GM10266 (cell line): ENCODE data around the gene USP24.

Experiments
- DNase-seq: peaks from one replicate; pipeline ENCODE4 v3.0.0; 2012; ENCODE audit errors: extremely low spot score
- TF ChIP-seq, protein P1 (sequence below): IDR thresholded peaks from 2 replicates; pipeline ENCODE4 v1.5.1; 2012; ENCODE audit warnings: mild to moderate bottlenecking, low read depth; ENCODE audit not compliant: control insufficient read depth, insufficient read depth; ENCODE audit errors: missing control alignments

USP24 gene

DNA sequence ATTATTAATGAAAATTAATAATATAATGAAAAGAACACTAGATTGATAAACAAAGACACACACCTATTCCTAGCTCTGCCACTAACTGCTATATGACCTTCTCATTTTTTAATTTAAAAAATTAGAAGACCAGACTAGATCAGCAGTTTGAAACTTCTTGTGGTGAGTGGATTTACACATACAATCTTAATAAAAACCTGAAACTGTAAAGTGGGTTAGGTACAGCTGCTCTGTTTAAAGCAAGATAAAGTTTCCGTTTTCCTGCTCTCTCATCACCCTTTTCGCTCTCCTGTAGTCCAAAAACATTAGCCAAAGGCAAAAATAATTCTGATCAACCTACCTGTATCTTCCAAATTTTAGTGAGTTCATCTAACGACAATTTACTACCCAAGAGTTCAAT lies 58.6 kb downstream of the USP24 start:
- no peak for DNase-seq
- TF ChIP-seq, protein P1, sequence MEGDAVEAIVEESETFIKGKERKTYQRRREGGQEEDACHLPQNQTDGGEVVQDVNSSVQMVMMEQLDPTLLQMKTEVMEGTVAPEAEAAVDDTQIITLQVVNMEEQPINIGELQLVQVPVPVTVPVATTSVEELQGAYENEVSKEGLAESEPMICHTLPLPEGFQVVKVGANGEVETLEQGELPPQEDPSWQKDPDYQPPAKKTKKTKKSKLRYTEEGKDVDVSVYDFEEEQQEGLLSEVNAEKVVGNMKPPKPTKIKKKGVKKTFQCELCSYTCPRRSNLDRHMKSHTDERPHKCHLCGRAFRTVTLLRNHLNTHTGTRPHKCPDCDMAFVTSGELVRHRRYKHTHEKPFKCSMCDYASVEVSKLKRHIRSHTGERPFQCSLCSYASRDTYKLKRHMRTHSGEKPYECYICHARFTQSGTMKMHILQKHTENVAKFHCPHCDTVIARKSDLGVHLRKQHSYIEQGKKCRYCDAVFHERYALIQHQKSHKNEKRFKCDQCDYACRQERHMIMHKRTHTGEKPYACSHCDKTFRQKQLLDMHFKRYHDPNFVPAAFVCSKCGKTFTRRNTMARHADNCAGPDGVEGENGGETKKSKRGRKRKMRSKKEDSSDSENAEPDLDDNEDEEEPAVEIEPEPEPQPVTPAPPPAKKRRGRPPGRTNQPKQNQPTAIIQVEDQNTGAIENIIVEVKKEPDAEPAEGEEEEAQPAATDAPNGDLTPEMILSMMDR = no peak

DNA sequence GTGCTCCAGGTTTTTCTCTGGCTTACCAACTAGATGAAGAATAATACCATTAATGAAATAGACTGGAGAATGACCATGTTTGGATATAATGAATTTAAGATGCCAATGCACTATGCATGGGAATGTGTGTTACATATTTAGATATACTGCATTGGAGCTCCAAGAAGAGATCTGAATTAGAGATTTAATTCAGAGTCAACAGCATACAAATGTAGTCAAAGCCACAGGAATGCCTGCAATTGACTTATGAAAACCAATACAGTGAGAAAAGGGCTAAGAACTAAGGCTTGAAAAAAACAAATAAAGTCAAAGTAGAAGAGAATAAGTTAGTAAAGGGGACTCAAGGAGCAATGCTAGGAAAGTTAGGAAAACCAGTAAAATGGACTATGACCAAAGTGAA lies 59.1 kb downstream of the USP24 start:
- no peak for DNase-seq
- TF ChIP-seq, protein P1 = no peak

DNA sequence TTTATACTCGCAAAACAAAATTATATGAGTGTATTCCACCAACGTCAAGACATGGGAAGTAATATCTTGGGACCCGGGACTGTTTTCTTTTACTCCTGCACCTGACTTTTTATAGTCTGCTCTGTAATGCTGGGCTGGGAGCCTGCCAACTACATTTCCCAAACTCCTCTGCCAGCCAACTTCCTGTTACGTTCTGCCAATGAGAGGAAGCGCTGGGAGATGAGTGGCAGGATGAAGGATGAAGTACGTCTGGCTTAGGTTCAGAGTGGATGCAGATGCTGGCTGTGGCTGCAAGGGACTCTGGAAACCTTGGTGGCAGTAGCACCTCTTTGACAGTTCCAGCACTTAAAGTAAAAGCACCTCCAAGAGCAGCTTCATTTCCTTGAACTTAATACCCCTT lies 59.6 kb downstream of the USP24 start:
- no peak for DNase-seq
- TF ChIP-seq, protein P1 = no peak

DNA sequence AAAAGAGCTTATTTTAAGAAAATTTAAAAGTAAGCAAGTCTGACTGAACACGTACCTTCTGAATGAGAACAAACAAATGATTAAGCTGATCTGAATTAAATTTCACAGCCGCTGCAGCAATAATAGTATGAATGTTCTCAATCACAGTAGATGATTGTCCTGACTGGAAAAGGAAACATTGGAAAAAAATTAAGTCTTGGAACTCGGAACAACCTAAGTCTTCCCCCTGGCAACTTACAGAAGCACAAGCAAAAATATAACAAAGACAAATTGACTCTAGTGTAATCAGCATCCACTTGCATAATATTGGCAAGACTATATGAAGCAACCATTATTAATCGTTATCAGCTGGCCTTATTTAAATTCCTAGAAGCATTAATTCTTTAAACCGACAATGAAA lies 60.5 kb downstream of the USP24 start:
- DNase-seq = no peak

DNA sequence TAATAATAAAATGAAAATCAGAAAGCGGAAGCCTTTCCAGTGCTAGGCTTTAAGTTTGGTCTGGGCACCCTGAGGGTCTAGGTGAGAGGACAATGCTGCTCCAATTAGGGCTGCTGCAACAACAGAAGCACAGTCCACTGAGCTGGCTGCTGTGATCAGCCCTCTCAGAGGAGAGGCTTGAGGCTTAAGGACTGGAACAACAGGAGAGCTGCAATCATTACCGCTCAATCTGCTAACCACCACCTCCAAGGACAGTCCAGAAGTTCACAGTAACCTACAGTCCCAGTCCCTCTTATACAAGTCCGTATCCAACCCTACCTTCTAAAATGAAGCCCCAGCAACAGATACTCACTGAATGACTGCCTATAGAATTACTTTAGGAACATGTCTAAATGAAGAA lies 62.1 kb downstream of the USP24 start:
- TF ChIP-seq, protein P1 = no peak
- no peak for DNase-seq

More for the DNA sequence above, 60.5 kb downstream of the USP24 start:
- TF ChIP-seq, protein P1 = no peak

DNA sequence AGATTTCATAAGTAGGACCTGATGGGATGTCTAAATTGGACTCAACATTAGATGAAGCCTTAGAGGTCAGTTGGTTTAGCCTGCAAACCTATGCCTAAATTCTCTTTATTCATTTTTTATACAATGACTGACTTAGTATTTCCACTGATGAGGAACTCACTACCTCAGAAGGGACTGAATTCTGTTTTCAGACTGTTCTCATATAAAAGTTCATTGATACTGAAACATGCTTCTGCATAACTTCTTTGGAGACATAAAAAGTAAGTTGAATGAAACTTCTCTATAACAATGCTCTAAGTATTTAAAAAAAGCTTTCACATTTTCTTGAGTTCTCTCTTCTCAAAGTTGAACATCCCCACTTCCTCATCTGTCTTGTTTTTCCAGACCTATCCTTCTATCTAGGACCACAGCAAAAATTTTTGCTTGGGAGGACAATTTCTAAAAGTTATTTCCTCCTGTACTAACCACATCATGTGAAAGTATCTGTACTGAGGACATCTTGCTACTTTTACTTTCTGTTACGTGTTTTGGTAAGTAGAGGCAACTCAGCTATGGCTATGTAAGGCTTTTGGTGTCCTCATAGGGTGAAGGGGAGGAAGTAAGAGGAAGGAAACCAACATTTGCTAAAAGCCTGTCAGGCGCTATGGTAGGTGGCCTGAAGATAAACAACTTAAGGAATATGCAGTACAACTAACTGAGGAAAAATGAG lies 64.1 kb downstream of the USP24 start:
- peak; percentile 13 for DNase-seq
- TF ChIP-seq, protein P1 = no peak

DNA sequence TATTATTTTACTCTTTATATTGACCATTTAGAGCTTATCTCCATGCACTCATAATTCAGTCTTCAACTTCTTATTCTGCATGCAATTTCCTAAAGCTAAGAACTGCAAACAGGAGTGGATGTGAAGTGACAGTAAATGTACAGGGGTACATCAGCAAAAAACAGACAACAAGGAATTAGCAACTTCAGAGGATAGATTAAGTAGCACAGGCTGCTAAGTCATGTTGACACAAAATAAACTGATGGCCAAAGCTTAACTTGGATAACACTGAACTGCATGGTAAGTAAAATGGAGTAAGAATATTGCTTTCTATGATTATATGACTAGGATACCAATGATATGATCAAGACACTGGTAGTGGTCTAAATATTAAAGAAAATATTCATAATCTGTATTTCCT lies 66.5 kb downstream of the USP24 start:
- DNase-seq = no peak
- TF ChIP-seq, protein P1 = no peak
